GM12873 (cell line): ENCODE data around the gene PTPRR.

Experiments
- CTCF ChIP-seq: IDR thresholded peaks from 2 replicates; pipeline ENCODE4 v1.5.1; 2012; ENCODE audit warnings: low read depth, mild to moderate bottlenecking, moderate library complexity, low read length, control low read depth; ENCODE audit not compliant: insufficient read depth; ENCODE audit errors: missing control alignments

The PTPRR gene

DNA sequence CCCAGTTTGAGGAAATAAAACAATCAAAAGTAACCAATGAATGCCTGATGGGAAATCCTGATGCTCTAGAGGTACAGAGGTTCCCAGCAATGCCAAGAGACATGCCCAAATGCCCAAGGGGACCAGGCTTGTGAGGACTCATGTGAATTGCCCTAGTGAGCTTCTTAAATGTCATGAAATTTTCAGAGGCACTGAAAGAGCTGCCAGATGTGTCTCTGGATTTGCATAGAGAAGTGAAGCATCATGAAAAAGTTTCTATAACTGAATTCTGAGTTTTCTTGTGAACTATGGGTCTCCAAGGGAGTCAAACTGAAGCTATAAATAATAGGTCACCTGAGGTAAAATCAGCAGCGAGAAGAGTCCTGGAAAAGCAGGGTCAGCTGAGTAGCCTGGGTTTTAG lies 9.9 kb downstream of the PTPRR start:
- TF ChIP-seq CTCF = no peak

GRCh38 chr12:70908978-70909377 lies 11.6 kb downstream of the PTPRR start:
- no peak for TF ChIP-seq CTCF

GRCh38 chr12:70907412-70907811 lies 13.1 kb downstream of the PTPRR start:
- TF ChIP-seq CTCF = no peak

GRCh38 chr12:70895956-70896355 lies 24.6 kb downstream of the PTPRR start:
- no peak for TF ChIP-seq CTCF

GRCh38 chr12:70892593-70892992 lies 27.9 kb downstream of the PTPRR start:
- TF ChIP-seq CTCF = no peak

- no peak for TF ChIP-seq CTCF
These were observed 29.4 kb downstream of the PTPRR start for GRCh38 chr12:70890895-70891832.

DNA sequence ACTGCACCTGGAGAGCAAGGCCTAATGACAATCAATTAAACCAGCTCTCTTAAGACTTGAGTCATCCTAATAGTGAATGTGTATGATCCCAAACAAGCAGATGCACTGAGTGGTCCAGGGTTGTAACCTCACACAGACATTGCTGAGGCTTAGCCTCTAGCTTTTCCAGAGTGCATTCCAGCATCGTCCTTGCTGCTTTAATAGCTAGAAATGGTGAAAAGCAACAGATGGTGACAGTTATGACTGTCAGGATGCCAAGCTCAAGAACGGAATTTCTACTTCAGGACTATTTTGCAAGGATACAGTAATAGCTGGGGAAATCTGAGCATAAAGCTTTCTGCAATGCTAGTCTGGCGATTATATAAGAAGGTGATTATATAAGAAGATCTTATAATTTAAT lies 34.6 kb downstream of the PTPRR start:
- no peak for TF ChIP-seq CTCF
